BJ (cell line): Measurements from ENCODE around the gene SAFB. TPM values are rescaled to one million over a fixed set of nuclear protein-coding genes. Genes with fewer than 3 reads are reported as not detected.

Experiments used
- CTCF ChIA-PET: fragments of 350-600 bp; formaldehyde crosslinking; extraction: SDS; loops from one replicate; lab custom pipeline; 2021; ENCODE audit warnings: antibody characterized with exemption, inconsistent platforms; lab: Yijun Ruan, JAX
- POLR2A ChIA-PET: fragments of 300-600 bp; sonication (Branson Sonifier 250); formaldehyde crosslinking; extraction: SDS; loops from one replicate; lab custom pipeline; 2021; ENCODE audit warnings: antibody characterized with exemption; lab: Charles Lee
- DNase-seq: peaks from one replicate; pipeline ENCODE4 v3.0.0-alpha.2; 2011; ENCODE audit warnings: low read depth
- H3K27me3 ChIP-seq: 2 replicates; pipeline ENCODE4 v1.6.0; 2011; ENCODE audit warnings: low read length; ENCODE audit not compliant: control insufficient read depth, insufficient read depth
- H3K36me3 ChIP-seq: 2 replicates; pipeline ENCODE4 v1.5.1; 2011; ENCODE audit warnings: low read length; ENCODE audit not compliant: control insufficient read depth, insufficient read depth
- H3K4me3 ChIP-seq: 2 replicates; pipeline ENCODE4 v1.5.1; 2011; ENCODE audit warnings: low read depth, mild to moderate bottlenecking, control low read depth, low read length
- CTCF ChIP-seq: IDR thresholded peaks from 2 replicates; pipeline ENCODE4 v1.5.1; 2011; ENCODE audit warnings: low read depth, mild to moderate bottlenecking, control low read depth, inconsistent platforms, low read length, moderate library complexity; ENCODE audit not compliant: insufficient read depth
- polyA plus RNA-seq: library from polyadenylated mRNA; depleted of rRNA; stranded (reverse); fragments of >200 nt; gene quantifications from 2 replicates; pipeline ENCODE4 v1.2.3, GENCODE V29; 2011

The SAFB gene
- polyA plus RNA-seq, 1 experiment = 20.8 TPM

- CTCF ChIA-PET = interaction anchor here (1.0 to 1.6 kb wide), 2 partner anchors 9 to 10 kb away, joined by 6 to 8 read pairs; partner anchors contain the start of gene RPL36
- POLR2A ChIA-PET = no interaction called here
- no peak for TF ChIP-seq CTCF
- peaks cover 5% of the 10 kb centered on the region for H3K36me3 ChIP-seq
- no peak for DNase-seq
- no peaks in the 10 kb centered on the region for H3K27me3 ChIP-seq
- peak overlapping the region; percentile 84 for H3K4me3 ChIP-seq
These were observed 57.2 kb downstream of the SAFB start for GRCh38 chr19:5680084-5680436.

GRCh38 chr19:5680437-5681368, 57.8 kb downstream of the SAFB start, which contains the start of the genes HSD11B1L and MICOS13:
Gene HSD11B1L, plus strand, starts transcription at chr19:5681027. Its CDS starts 3,806 bp downstream, at chr19:5684833.
Gene MICOS13, minus strand, starts transcription at chr19:5680516. Its CDS starts 30 bp downstream, at chr19:5680486.
- POLR2A ChIA-PET = no interaction called here

DNA sequence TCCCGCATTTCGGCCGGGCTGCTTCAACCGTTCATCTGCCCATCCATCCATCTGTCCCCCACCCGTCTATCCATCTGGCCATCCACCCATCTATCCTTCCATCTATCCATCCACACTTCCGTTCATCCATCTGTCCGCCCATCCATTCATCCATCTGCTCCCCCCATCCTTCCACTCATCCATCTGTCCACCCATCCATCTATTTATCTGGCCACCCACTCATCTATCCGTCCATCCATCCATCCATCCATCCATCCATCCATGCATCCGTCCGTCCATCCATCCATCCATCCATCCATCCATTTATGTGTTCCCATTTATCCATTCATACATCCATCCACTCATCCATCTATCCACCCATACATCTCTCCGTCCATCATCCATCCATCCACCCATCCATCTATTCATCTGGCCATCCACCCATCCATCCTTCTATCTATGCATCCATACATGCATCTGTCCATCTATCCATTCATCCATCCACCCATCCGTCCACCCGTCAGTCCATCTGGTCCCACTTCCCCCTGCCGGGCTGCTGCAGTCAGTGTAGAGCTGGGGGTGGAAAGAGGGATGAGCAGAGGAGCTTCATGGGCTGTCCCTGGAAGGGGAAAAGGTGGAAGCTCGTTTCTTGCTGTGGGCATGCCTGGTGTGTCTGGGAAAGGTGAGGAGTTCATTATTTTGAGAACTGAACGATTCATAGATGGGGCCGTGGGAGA, 58.7 kb downstream of the SAFB start:
- POLR2A ChIA-PET = no interaction called here

More at GRCh38 chr19:5680437-5681368, 57.8 kb downstream of the SAFB start, which contains the start of the genes HSD11B1L and MICOS13:
- TF ChIP-seq CTCF = no peak
- peaks cover 5% of the 10 kb centered on the region for H3K36me3 ChIP-seq
- DNase-seq = peak; percentile 96
- H3K4me3 ChIP-seq = peak within 1 kb of the TSS; percentile 84
- CTCF ChIA-PET = interaction anchor here (1.0 to 1.6 kb wide), 2 partner anchors 9 kb away, joined by 3 to 8 read pairs; partner anchors contain the start of gene RPL36
- H3K27me3 ChIP-seq = no peaks in the 10 kb centered on the region

GRCh38 chr19:5682107-5682482, 59.2 kb downstream of the SAFB start:
- POLR2A ChIA-PET = no interaction called here
- no peak for DNase-seq
- no peaks in the 10 kb centered on the region for H3K27me3 ChIP-seq
- peaks cover 5% of the 10 kb centered on the region for H3K36me3 ChIP-seq
- no peak for TF ChIP-seq CTCF
- CTCF ChIA-PET = interaction anchor here (0.5 kb wide), 1 partner anchor 152 kb away, joined by 3 read pairs; no protein-coding TSS in a partner anchor
- H3K4me3 ChIP-seq = no peak overlapping the region

More for the DNA sequence above, 58.7 kb downstream of the SAFB start:
- Histone ChIP-seq H3K27me3 (no peaks in the 10 kb centered on the region), H3K36me3 (peaks cover 5% of the 10 kb centered on the region), H3K4me3 (peak overlapping the region; percentile 84)
- DNase-seq = no peak
- CTCF ChIA-PET = interaction anchor here (1.0 kb wide), 1 partner anchor 8 kb away, joined by 3 read pairs; no protein-coding TSS in a partner anchor
- TF ChIP-seq CTCF = no peak
